GM18499 (cell line): Measurements from ENCODE around the gene ZDHHC19.

Experiments
- ATAC-seq: cut with Tn5 transposase; IDR thresholded peaks from one replicate; pipeline ENCODE4 v1.9.1; 2021; ENCODE audit warnings: moderate number of reproducible peaks; ENCODE audit not compliant: insufficient read depth, unreplicated experiment

ZDHHC19 gene

DNA sequence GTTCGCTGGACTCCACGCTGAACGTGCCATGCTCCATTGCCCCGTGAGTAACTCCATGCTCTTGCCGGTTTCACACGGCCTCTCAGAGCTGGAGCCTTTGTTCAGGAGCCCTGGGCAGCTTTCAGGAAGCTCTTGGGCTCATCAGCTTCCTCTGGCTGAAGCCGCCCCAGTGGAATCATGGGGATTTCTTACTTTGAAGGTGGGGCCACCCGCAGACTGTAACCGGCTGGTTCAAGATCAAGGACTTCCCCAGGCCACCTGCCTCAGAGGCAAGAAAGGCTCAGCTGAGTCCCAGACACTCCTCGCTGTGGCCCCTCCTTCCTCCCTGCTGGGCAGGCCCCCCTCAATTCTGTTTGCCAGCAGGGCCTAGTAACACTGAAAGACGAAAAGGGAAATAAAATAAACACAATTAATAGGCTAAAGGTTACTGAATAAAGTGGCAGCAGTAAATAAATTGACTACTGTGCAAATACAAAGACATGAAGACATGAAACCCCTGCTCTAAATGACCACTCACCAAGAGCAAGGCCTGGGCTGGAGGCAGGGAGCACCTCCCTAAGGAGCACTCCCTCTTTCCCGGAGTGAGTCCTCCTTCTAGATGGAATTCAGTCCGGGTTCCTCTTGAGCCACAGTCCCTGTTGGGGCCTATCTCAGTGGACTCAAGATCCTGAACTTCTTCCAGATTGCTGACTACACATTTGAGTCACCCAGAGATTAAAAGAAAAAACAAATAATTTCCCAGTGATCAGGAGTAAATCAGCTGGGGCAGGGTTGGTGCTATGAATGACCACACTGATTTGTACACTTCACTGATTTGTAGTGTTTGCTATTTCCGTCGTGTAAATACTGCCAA, 51.0 kb downstream of the ZDHHC19 start:
- ATAC-seq, result peak; percentile 86

DNA sequence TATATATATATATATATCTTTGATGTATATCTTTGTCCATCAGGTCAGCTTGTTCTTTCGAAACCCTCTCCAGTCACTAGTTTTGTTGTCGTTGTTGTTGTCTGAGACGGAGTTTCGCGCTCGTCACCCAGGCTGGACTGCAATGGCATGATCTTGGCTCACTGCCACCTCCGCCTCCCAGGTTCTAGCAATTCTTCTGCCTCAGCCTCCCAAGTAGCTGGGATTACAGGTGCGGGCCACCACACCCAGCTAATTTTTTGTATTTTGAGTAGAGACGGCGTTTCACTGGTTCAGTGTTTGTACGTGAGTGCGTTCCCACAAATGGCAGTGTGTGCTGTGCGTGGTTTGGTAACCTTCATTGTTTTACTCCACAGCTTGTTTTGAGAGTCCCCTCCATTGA, 51.7 kb downstream of the ZDHHC19 start:
- no peak for ATAC-seq

DNA sequence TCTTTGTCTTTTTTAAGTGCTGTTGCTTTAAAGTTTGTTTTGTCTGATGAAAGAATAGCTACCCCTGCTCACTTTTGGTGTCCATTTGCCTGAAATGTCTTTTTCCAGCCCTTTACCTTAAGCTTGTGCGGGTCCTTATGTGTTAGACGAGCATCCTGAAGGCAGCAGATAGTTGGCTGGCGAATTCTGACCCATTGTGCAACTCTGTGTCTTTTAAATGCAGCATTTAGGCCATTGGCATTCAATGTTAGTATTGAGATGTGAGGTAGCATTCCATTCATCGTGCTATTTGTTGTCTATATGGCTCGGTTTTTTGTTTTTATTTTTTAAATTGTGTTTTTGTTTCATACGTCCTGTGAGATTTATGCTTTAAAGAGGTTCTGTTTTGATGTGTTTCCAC, 55.0 kb downstream of the ZDHHC19 start:
- ATAC-seq, result no peak

- no peak for ATAC-seq
Observed at GRCh38 chr3:196150481-196150880, 60.7 kb downstream of the ZDHHC19 start.

DNA sequence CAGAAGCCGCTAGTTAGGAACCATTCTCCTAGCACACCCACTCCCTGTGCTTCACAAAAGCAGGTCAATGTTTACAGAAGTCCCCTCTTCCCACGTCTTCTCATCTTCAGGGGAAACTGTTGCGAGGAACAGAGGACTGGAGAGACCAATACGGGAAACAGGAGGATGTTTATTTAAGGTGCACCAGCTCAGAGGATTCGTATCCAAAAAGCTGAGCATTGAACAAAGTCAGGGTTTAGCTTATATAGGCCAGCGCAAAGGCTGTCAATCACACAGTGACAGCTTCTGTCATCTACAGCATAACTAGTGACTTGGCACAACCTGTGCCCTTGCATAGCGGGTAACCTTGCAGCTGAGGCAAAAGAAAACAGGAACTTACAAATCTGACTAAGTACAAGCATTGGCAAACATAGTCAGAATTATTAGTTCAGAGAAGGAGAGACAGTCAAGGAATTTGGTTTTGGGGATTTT, 61.3 kb downstream of the ZDHHC19 start:
- ATAC-seq, result no peak

DNA sequence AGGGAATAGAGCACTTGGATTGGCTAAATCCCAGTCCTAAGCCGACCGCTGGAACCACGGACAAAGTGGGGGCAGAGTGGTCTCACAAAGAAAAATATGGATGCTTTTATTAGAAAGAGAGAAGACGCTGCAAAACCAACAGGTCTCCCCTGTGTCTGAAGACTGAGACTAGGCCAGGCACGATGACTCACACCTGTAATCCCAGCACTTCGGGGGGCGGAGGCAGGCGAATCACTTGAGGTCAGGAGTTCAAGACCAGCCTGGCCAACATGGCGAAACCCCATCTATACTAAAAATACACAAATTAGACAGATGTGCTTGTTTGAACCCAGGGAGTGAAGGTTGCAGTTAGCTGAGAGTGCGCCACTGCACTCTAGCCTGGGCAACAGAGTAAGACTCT, 61.8 kb downstream of the ZDHHC19 start:
- no peak for ATAC-seq
